ENCODE results near the gene PRKCA. TPM values are rescaled to one million over a fixed set of nuclear protein-coding genes. Genes with fewer than 3 reads are reported as not detected.

Gene PRKCA
- total RNA-seq, 1 experiment from 2014 or later = 20.7 TPM

GRCh38 chr17:66739553-66739952 is 437.1 kb downstream of the PRKCA start:
- POLR2A ChIA-PET = no interaction called here
- CTCF ChIA-PET = no interaction called here
- Mint-ChIP-seq H3K36me3 (ENCODE audit: insufficient read depth, unreplicated experiment) (no peaks in the 10 kb centered on the region), H3K9me3 (ENCODE audit: unreplicated experiment) (no peaks in the 10 kb centered on the region), H3K4me1 (ENCODE audit: insufficient read depth, unreplicated experiment) (no peaks in the 10 kb centered on the region), H3K27ac (ENCODE audit: low read depth, unreplicated experiment) (no peak overlapping the region), H3K27me3 (ENCODE audit: insufficient read depth, unreplicated experiment) (no peaks in the 10 kb centered on the region), H3K4me3 (ENCODE audit: unreplicated experiment) (no peak overlapping the region)
- BruUV-seq (replicated peaks) = no TSS peak
- intact Hi-C loops (cut with micrococcal nuclease) = loop anchor here (1.0 kb wide), 1 partner anchor 21 kb away; no protein-coding TSS in a partner anchor
- no peak for TF ChIP-seq CTCF (IDR thresholded peaks at IDR 0.05; ENCODE audit: unreplicated experiment)
- DNase-seq (ENCODE audit: unreplicated experiment) = no peak

- Mint-ChIP-seq H3K9me3 (ENCODE audit: unreplicated experiment) (no peaks in the 10 kb centered on the region), H3K36me3 (ENCODE audit: insufficient read depth, unreplicated experiment) (no peaks in the 10 kb centered on the region), H3K27ac (ENCODE audit: low read depth, unreplicated experiment) (no peak overlapping the region), H3K27me3 (ENCODE audit: insufficient read depth, unreplicated experiment) (no peaks in the 10 kb centered on the region), H3K4me3 (ENCODE audit: unreplicated experiment) (no peak overlapping the region), H3K4me1 (ENCODE audit: insufficient read depth, unreplicated experiment) (no peaks in the 10 kb centered on the region)
- BruUV-seq (replicated peaks) = no TSS peak
- no peak for TF ChIP-seq CTCF (IDR thresholded peaks at IDR 0.05; ENCODE audit: unreplicated experiment)
- POLR2A ChIA-PET = interaction anchor here (1.2 kb wide), 1 partner anchor 10 kb away, joined by 3 read pairs; no protein-coding TSS in a partner anchor
- intact Hi-C loops (cut with micrococcal nuclease) = no loop called here
- no peak for DNase-seq (ENCODE audit: unreplicated experiment)
- CTCF ChIA-PET = interaction anchor here (1.1 kb wide), 1 partner anchor 9 kb away, joined by 3 read pairs; no protein-coding TSS in a partner anchor
These were observed 437.8 kb downstream of the PRKCA start for GRCh38 chr17:66740226-66740625.

GRCh38 chr17:66743511-66743910 is 441.1 kb downstream of the PRKCA start:
- no TSS peak for BruUV-seq (replicated peaks)
- ChIA-PET CTCF (no interaction called here), POLR2A (no interaction called here)
- H3K4me3 Mint-ChIP-seq (ENCODE audit: unreplicated experiment) = no peak overlapping the region
- H3K9me3 Mint-ChIP-seq (ENCODE audit: unreplicated experiment) = no peaks in the 10 kb centered on the region
- H3K27me3 Mint-ChIP-seq (ENCODE audit: insufficient read depth, unreplicated experiment) = no peaks in the 10 kb centered on the region
- no peaks in the 10 kb centered on the region for H3K4me1 Mint-ChIP-seq (ENCODE audit: insufficient read depth, unreplicated experiment)
- intact Hi-C loops (cut with micrococcal nuclease) = no loop called here
- no peaks in the 10 kb centered on the region for H3K36me3 Mint-ChIP-seq (ENCODE audit: insufficient read depth, unreplicated experiment)
- H3K27ac Mint-ChIP-seq (ENCODE audit: low read depth, unreplicated experiment) = no peak overlapping the region
- no peak for TF ChIP-seq CTCF (IDR thresholded peaks at IDR 0.05; ENCODE audit: unreplicated experiment)
- DNase-seq (ENCODE audit: unreplicated experiment) = no peak

- intact Hi-C loops (cut with micrococcal nuclease) = no loop called here
- POLR2A ChIA-PET = interaction anchor here (0.6 kb wide), 1 partner anchor 11 kb away, joined by 3 read pairs; no protein-coding TSS in a partner anchor
- Mint-ChIP-seq H3K9me3 (ENCODE audit: unreplicated experiment) (no peaks in the 10 kb centered on the region), H3K27ac (ENCODE audit: low read depth, unreplicated experiment) (no peak overlapping the region), H3K4me3 (ENCODE audit: unreplicated experiment) (no peak overlapping the region), H3K4me1 (ENCODE audit: insufficient read depth, unreplicated experiment) (no peaks in the 10 kb centered on the region), H3K36me3 (ENCODE audit: insufficient read depth, unreplicated experiment) (no peaks in the 10 kb centered on the region), H3K27me3 (ENCODE audit: insufficient read depth, unreplicated experiment) (no peaks in the 10 kb centered on the region)
- no TSS peak for BruUV-seq (replicated peaks)
- CTCF ChIA-PET = interaction anchor here (0.5 to 0.6 kb wide), 3 partner anchors 19 to 212 kb away, joined by 3 to 4 read pairs (median 3); no protein-coding TSS in a partner anchor
- no peak for TF ChIP-seq CTCF (IDR thresholded peaks at IDR 0.05; ENCODE audit: unreplicated experiment)
- DNase-seq (ENCODE audit: unreplicated experiment) = no peak
These were observed 444.3 kb downstream of the PRKCA start for GRCh38 chr17:66746736-66747135.

Measured in MCF 10A (cell line).